BJ (cell line): ENCODE measurements around the gene CFAP298. TPM values are rescaled to one million over a fixed set of nuclear protein-coding genes. Genes with fewer than 3 reads are reported as not detected.

ENCODE experiments used
- CTCF ChIA-PET: fragments of 350-600 bp; formaldehyde crosslinking; extraction: SDS; loops from one replicate; lab custom pipeline; 2021; ENCODE audit warnings: antibody characterized with exemption, inconsistent platforms; lab: Yijun Ruan, JAX
- POLR2A ChIA-PET: fragments of 300-600 bp; sonication (Branson Sonifier 250); formaldehyde crosslinking; extraction: SDS; loops from one replicate; lab custom pipeline; 2021; ENCODE audit warnings: antibody characterized with exemption; lab: Charles Lee
- DNase-seq: peaks from one replicate; pipeline ENCODE4 v3.0.0-alpha.2; 2011; ENCODE audit warnings: low read depth
- H3K27me3 ChIP-seq: 2 replicates; pipeline ENCODE4 v1.6.0; 2011; ENCODE audit warnings: low read length; ENCODE audit not compliant: control insufficient read depth, insufficient read depth
- H3K36me3 ChIP-seq: 2 replicates; pipeline ENCODE4 v1.5.1; 2011; ENCODE audit warnings: low read length; ENCODE audit not compliant: control insufficient read depth, insufficient read depth
- H3K4me3 ChIP-seq: 2 replicates; pipeline ENCODE4 v1.5.1; 2011; ENCODE audit warnings: low read depth, mild to moderate bottlenecking, control low read depth, low read length
- CTCF ChIP-seq: IDR thresholded peaks from 2 replicates; pipeline ENCODE4 v1.5.1; 2011; ENCODE audit warnings: low read depth, mild to moderate bottlenecking, control low read depth, inconsistent platforms, low read length, moderate library complexity; ENCODE audit not compliant: insufficient read depth
- polyA plus RNA-seq: library from polyadenylated mRNA; depleted of rRNA; stranded (reverse); fragments of >200 nt; gene quantifications from 2 replicates; pipeline ENCODE4 v1.2.3, GENCODE V29; 2011; rRNA removed
- small RNA-seq: library from RNA; depleted of rRNA; stranded (forward); fragments of <200 nt; gene quantifications from one replicate; pipeline ENCODE3, GENCODE V24; 2012; ENCODE audit warnings: low replicate concordance, low read depth; ENCODE audit not compliant: insufficient read length

The CFAP298 gene
- polyA plus RNA-seq, 1 experiment, result 16.4 TPM

- POLR2A ChIA-PET, result no interaction called here
- TF ChIP-seq CTCF, result no peak
- Histone ChIP-seq H3K4me3 (no peak overlapping the region), H3K27me3 (no peaks in the 10 kb centered on the region), H3K36me3 (no peaks in the 10 kb centered on the region)
- CTCF ChIA-PET, result interaction anchor here (1.3 to 1.5 kb wide), 2 partner anchors 18 to 21 kb away, joined by 3 read pairs; no protein-coding TSS in a partner anchor
- no peak for DNase-seq
Measured at GRCh38 chr21:32549440-32549839, 62.7 kb downstream of the CFAP298 start.

Small RNAs within 50 kb of the gene (small RNA-seq; reads per million reads assigned to genes)
- not detected for gene RNA5SP490

Other genes with a start within 250 kb of the CFAP298 start
- 6.5 and 8.8 TPM in 2 replicates for gene URB1, start 219.4 kb downstream of the CFAP298 start, polyA plus RNA-seq
- 9.6 and 12.2 TPM in 2 replicates for gene EVA1C, start 199.7 kb downstream of the CFAP298 start, polyA plus RNA-seq
- gene TCP10L, start 26.9 kb downstream of the CFAP298 start, polyA plus RNA-seq, result 0.11 TPM in 1 of 2 replicates, not detected in the other
- gene SYNJ1, start 115.6 kb upstream of the CFAP298 start, polyA plus RNA-seq, result 4.2 and 5.0 TPM in 2 replicates
- 6.2 and 13.3 TPM in 2 replicates for gene PAXBP1, start 159.4 kb upstream of the CFAP298 start, polyA plus RNA-seq